Endothelial cell of umbilical vein (primary cell): Measurements from ENCODE around the gene TPO. TPM values are rescaled to one million over a fixed set of nuclear protein-coding genes. Genes with fewer than 3 reads are reported as not detected.

ENCODE experiments used
- BruUV-seq: library from RNA; stranded (reverse); fragments of 400-500 nt; replicated peaks from 2 replicates; lab custom pipeline; 2021; lab: Mats Ljungman, UMichigan
- CTCF ChIA-PET: fragments of 300-600, 350-600 bp; sonication (Branson Sonifier 250); formaldehyde crosslinking; loops from one replicate; lab custom pipeline; 2021; ENCODE audit warnings: antibody characterized with exemption, inconsistent platforms; lab: Charles Lee
- POLR2A ChIA-PET: fragments of 300-600, 350-600 bp; sonication (Branson Sonifier 250); formaldehyde crosslinking; loops from one replicate; lab custom pipeline; 2021; ENCODE audit warnings: antibody characterized with exemption, inconsistent platforms; lab: Charles Lee
- DNase-seq: peaks from one replicate; pipeline ENCODE4 v3.0.0-alpha.2; 2011; ENCODE audit warnings: low read depth, low spot score
- FAIRE-seq: peaks from 2 replicates; lab custom pipeline; 2011; peaks lifted over from hg19 to GRCh38; lab: Jason Lieb, UNC
- H2AFZ ChIP-seq: 2 replicates; pipeline ENCODE4 v1.6.0; 2012; ENCODE audit warnings: low read depth, low read length, control low read depth, inconsistent platforms
- H3K27ac ChIP-seq: 2 replicates; pipeline ENCODE4 v1.5.1; 2011; ENCODE audit warnings: low read depth, mild to moderate bottlenecking, control low read depth, low read length, moderate library complexity; ENCODE audit not compliant: insufficient read depth
- H3K27me3 ChIP-seq, 2 experiments: 2 replicates each; pipeline versions ENCODE4 v1.6.0 to v1.6.1; 2011; ENCODE audit warnings: low read length in 2 of 2, mixed read lengths in 1 of 2; ENCODE audit not compliant: control insufficient read depth in 2 of 2, insufficient read depth in 2 of 2
- H3K36me3 ChIP-seq, 2 experiments: 2 replicates in 1 of 2; 3 replicates in 1 of 2; pipeline ENCODE4 v1.5.1; 2011; ENCODE audit warnings: low read length in 2 of 2, mild to moderate bottlenecking in 1 of 2, moderate library complexity in 1 of 2; ENCODE audit not compliant: control insufficient read depth in 2 of 2, insufficient read depth in 2 of 2; ENCODE audit errors: extremely low read depth in 1 of 2
- H3K4me1 ChIP-seq: 3 replicates; pipeline ENCODE4 v1.5.1; 2011; ENCODE audit warnings: mild to moderate bottlenecking, low read length; ENCODE audit not compliant: control insufficient read depth, insufficient read depth; ENCODE audit errors: extremely low read depth
- H3K4me2 ChIP-seq: 2 replicates; pipeline ENCODE4 v1.6.1; 2011; ENCODE audit warnings: low read length, control low read depth, mixed read lengths; ENCODE audit not compliant: insufficient read depth
- H3K4me3 ChIP-seq, 3 experiments: fragments of 200-600 bp in 1 of 3; sonication (generic), shearing (Covaris generic) in 1 of 3; replicated peaks in 1 of 3; 2 replicates each; pipeline ENCODE4 v1.5.1; 2011 to 2016; ENCODE audit warnings: control low read depth in 3 of 3, low read length in 3 of 3, mild to moderate bottlenecking in 2 of 3, inconsistent platforms in 1 of 3, low read depth in 1 of 3, moderate library complexity in 1 of 3; ENCODE audit not compliant: insufficient read depth in 1 of 3
- H3K79me2 ChIP-seq: 2 replicates; pipeline ENCODE4 v1.6.0; 2012; ENCODE audit warnings: low read length, inconsistent platforms; ENCODE audit not compliant: control insufficient read depth, insufficient read depth
- H3K9ac ChIP-seq: replicated peaks from 2 replicates; pipeline ENCODE3; 2011; ENCODE audit warnings: low read length, control low read depth; ENCODE audit not compliant: insufficient read depth; ENCODE audit errors: extremely low read depth
- H3K9me1 ChIP-seq: replicated peaks from 3 replicates; pipeline ENCODE4 v1.6.0; 2011; ENCODE audit warnings: mild to moderate bottlenecking, low read length; ENCODE audit not compliant: control insufficient read depth, insufficient read depth; ENCODE audit errors: extremely low read depth
- H3K9me3 ChIP-seq: replicated peaks from 2 replicates; pipeline ENCODE4 v1.5.1; 2012; ENCODE audit warnings: low read length, inconsistent platforms; ENCODE audit not compliant: control insufficient read depth, insufficient read depth
- H4K20me1 ChIP-seq: replicated peaks from 2 replicates; pipeline ENCODE3; 2011; ENCODE audit warnings: mild to moderate bottlenecking, low read length; ENCODE audit not compliant: control insufficient read depth, insufficient read depth; ENCODE audit errors: extremely low read depth
- CTCF ChIP-seq, 2 donors: IDR thresholded peaks; 1 replicate in 1 of 2; 2 replicates in 1 of 2; pipeline ENCODE4 v1.5.1; 2011; ENCODE audit warnings: low read length in 2 of 2, mild to moderate bottlenecking in 2 of 2, moderate library complexity in 2 of 2, control low read depth in 1 of 2, inconsistent platforms in 1 of 2, low read depth in 1 of 2; ENCODE audit not compliant: insufficient read depth in 1 of 2; ENCODE audit errors: extremely low read depth in 1 of 2
- EZH2 ChIP-seq: IDR thresholded peaks from 2 replicates; pipeline ENCODE4 v1.6.1; 2012; ENCODE audit warnings: borderline replicate concordance, low read depth, mild to moderate bottlenecking, moderate library complexity, low read length, inconsistent platforms; ENCODE audit not compliant: severe bottlenecking
- FOS ChIP-seq: IDR thresholded peaks from 2 replicates; pipeline ENCODE4 v1.6.1; 2011; ENCODE audit warnings: mild to moderate bottlenecking, low read length, moderate library complexity, borderline replicate concordance; ENCODE audit not compliant: insufficient read depth
- GATA2 ChIP-seq: IDR thresholded peaks from 2 replicates; pipeline ENCODE4 v1.7.0; 2011; ENCODE audit warnings: low read depth, mild to moderate bottlenecking, moderate library complexity, mixed read lengths, low read length; ENCODE audit not compliant: insufficient read length, insufficient read depth
- JUN ChIP-seq: IDR thresholded peaks from 2 replicates; pipeline ENCODE4 v1.6.1; 2011; ENCODE audit warnings: borderline replicate concordance, low read depth; ENCODE audit not compliant: insufficient read length, insufficient read depth
- MAX ChIP-seq: IDR thresholded peaks from 2 replicates; pipeline ENCODE4 v1.6.1; 2011; ENCODE audit not compliant: insufficient read depth, insufficient read length
- MYC ChIP-seq: IDR thresholded peaks from one replicate; pipeline ENCODE4 v1.6.1; 2011; ENCODE audit warnings: mild to moderate bottlenecking, low read depth, low read length
- POLR2A ChIP-seq: IDR thresholded peaks from 2 replicates; pipeline ENCODE4 v1.6.1; 2012; ENCODE audit warnings: low read depth, mild to moderate bottlenecking, control low read depth, low read length
- POLR2AphosphoS5 ChIP-seq: IDR thresholded peaks from 2 replicates; pipeline ENCODE4 v1.6.1; 2012; ENCODE audit warnings: low read depth, mild to moderate bottlenecking, control low read depth, low read length, moderate library complexity; ENCODE audit not compliant: insufficient read depth
- dilution Hi-C: fragments of 300-500 bp; cut with MboI; formaldehyde crosslinking; loops from one replicate; pipeline ENCODE4 v1.15.0; 2019; ENCODE audit warnings: low sequenced_read_pairs; ENCODE audit not compliant: extremely low pct_ligation_motif_present
- intact Hi-C: fragments of 100-400 bp; cut with micrococcal nuclease; formaldehyde crosslinking; loops from one replicate; pipeline ENCODE4 v1.10.0; 2022
- polyA plus RNA-seq, 4 experiments: library from polyadenylated mRNA; depleted of rRNA in 3 of 4; stranded (reverse) in 3 of 4; unstranded in 1 of 4; fragments of >200 nt; gene quantifications; 2 replicates each; pipeline versions ENCODE4 v1.2.1 to v1.2.3, GENCODE V29; 2011 to 2012; ENCODE audit warnings: missing spikeins in 1 of 4
- total RNA-seq: library from RNA; stranded (reverse); gene quantifications from 2 replicates; pipeline ENCODE4 v1.2.3, GENCODE V29; 2021

TPO gene
- total and polyA plus RNA-seq, 2 donors (not counting 3 experiments of a cell fraction or from before 2014, with no cell fraction given) = not detected

GRCh38 chr2:1585635-1586034 lies 172.4 kb downstream of the TPO start:
- ChIA-PET CTCF (interaction anchor here (1.7 kb wide), 1 partner anchor 35 kb away, joined by 8 read pairs; no protein-coding TSS in a partner anchor), POLR2A (no interaction called here)
- H3K9me3 ChIP-seq = no peaks in the 10 kb centered on the region
- H3K4me1 ChIP-seq = peaks cover under 1% of the 10 kb centered on the region
- DNase-seq = no peak
- H3K9ac ChIP-seq = no peak overlapping the region
- no peaks in the 10 kb centered on the region for H3K79me2 ChIP-seq
- H4K20me1 ChIP-seq = no peaks in the 10 kb centered on the region
- FAIRE-seq = no peak
- H3K9me1 ChIP-seq = no peaks in the 10 kb centered on the region
- H3K4me3 ChIP-seq = no peak overlapping the region
- H3K27me3 ChIP-seq = no peaks in the 10 kb centered on the region
- no TSS peak for BruUV-seq
- no peak overlapping the region for H3K4me2 ChIP-seq
- intact Hi-C loops = no loop called here
- TF ChIP-seq FOS (no peak), CTCF (IDR thresholded peaks at IDR 0.05; ENCODE audit: extremely low read depth in 1 of 2, insufficient read depth in 1 of 2, low read depth in 1 of 2, low read length in 2 of 2) (no peak), EZH2 (no peak), MYC (no peak), POLR2A (no peak), JUN (no peak), MAX (no peak), GATA2 (no peak), POLR2AphosphoS5 (no peak)
- dilution Hi-C loops = no loop called here
- no peaks in the 10 kb centered on the region for H3K36me3 ChIP-seq
- no peak overlapping the region for H2AFZ ChIP-seq
- no peak overlapping the region for H3K27ac ChIP-seq
